WTC11 (cell line): Measurements from ENCODE around the gene THOP1. TPM values are rescaled to one million over a fixed set of nuclear protein-coding genes. Genes with fewer than 3 reads are reported as not detected.

Source experiments
- ATAC-seq: fragments of 200-7000 bp; cut with Tn5 transposase; 2 replicates; pipeline ENCODE4 v1.10.0; 2021; ENCODE audit warnings: mild to moderate bottlenecking, moderate library complexity
- CTCF ChIA-PET: fragments of 300-600 bp; sonication (Branson Sonifier 250); formaldehyde crosslinking; loops from one replicate; lab custom pipeline; 2021; ENCODE audit warnings: antibody characterized with exemption; lab: Charles Lee
- POLR2A ChIA-PET: fragments of 350-600 bp; sonication (Branson Sonifier 250); formaldehyde crosslinking; loops from one replicate; lab custom pipeline; 2021; ENCODE audit warnings: antibody characterized with exemption; lab: Charles Lee
- DNase-seq: peaks from one replicate; pipeline ENCODE4 v3.0.0; 2021; ENCODE audit warnings: low spot score
- H3K27ac Mint-ChIP-seq: 2 replicates; pipeline ENCODE4 v1.8.0; 2021; ENCODE audit warnings: mixed read lengths
- H3K27me3 Mint-ChIP-seq: 2 replicates; pipeline ENCODE4 v1.8.0; 2021; ENCODE audit warnings: low read depth, mild to moderate bottlenecking, moderate library complexity, mixed read lengths
- H3K36me3 Mint-ChIP-seq: 2 replicates; pipeline ENCODE4 v1.8.0; 2021; ENCODE audit warnings: mixed read lengths
- H3K4me1 Mint-ChIP-seq: 2 replicates; pipeline ENCODE4 v1.8.0; 2022; ENCODE audit warnings: mixed read lengths
- H3K4me3 Mint-ChIP-seq: 2 replicates; pipeline ENCODE4 v1.8.0; 2021; ENCODE audit warnings: mild to moderate bottlenecking, moderate library complexity, mixed read lengths
- H3K9me3 Mint-ChIP-seq: 2 replicates; pipeline ENCODE4 v1.8.0; 2021; ENCODE audit warnings: mixed read lengths
- ARID4B ChIP-seq: sonication (generic); formaldehyde crosslinking; IDR thresholded peaks from 2 replicates; pipeline ENCODE4 v1.8.0; 2023; ENCODE audit warnings: missing genetic modification reagents, mild to moderate bottlenecking, borderline replicate concordance
- ATF3 ChIP-seq: sonication (generic); formaldehyde crosslinking; conservative IDR thresholded peaks from 2 replicates; pipeline ENCODE4 v1.8.1; 2022; ENCODE audit warnings: mild to moderate bottlenecking, missing genetic modification reagents
- ATF6 ChIP-seq: sonication (generic); formaldehyde crosslinking; IDR thresholded peaks from 2 replicates; pipeline ENCODE4 v1.8.1; 2023; ENCODE audit warnings: mild to moderate bottlenecking, missing genetic modification reagents
- CBFB ChIP-seq: sonication (generic); formaldehyde crosslinking; IDR thresholded peaks from 2 replicates; pipeline ENCODE4 v1.8.1; 2022; ENCODE audit warnings: mild to moderate bottlenecking, low read depth, missing genetic modification reagents
- CREB1 ChIP-seq: sonication (generic); formaldehyde crosslinking; IDR thresholded peaks from 2 replicates; pipeline ENCODE4 v1.8.0; 2023; ENCODE audit warnings: mild to moderate bottlenecking, missing genetic modification reagents
- ELF4 ChIP-seq: sonication (generic); formaldehyde crosslinking; IDR thresholded peaks from 2 replicates; pipeline ENCODE4 v1.8.1; 2022; ENCODE audit warnings: low read depth, mild to moderate bottlenecking, moderate library complexity, missing genetic modification reagents
- ETV6 ChIP-seq: sonication (generic); formaldehyde crosslinking; IDR thresholded peaks from 2 replicates; pipeline ENCODE4 v1.8.1; 2022; ENCODE audit warnings: mild to moderate bottlenecking, missing genetic modification reagents
- JUN ChIP-seq: sonication (generic); formaldehyde crosslinking; IDR thresholded peaks from 2 replicates; pipeline ENCODE4 v1.8.0; 2023; ENCODE audit warnings: mild to moderate bottlenecking, missing genetic modification reagents
- MXD4 ChIP-seq: fragments of 250-450 bp; sonication (Bioruptor Pico); IDR thresholded peaks from 2 replicates; pipeline ENCODE4 v1.8.0; 2021; ENCODE audit warnings: mild to moderate bottlenecking, moderate library complexity, borderline replicate concordance
- MYBL2 ChIP-seq: sonication (generic); formaldehyde crosslinking; IDR thresholded peaks from 2 replicates; pipeline ENCODE4 v1.8.1; 2023; ENCODE audit warnings: mild to moderate bottlenecking, moderate library complexity, missing genetic modification reagents
- NFYB ChIP-seq: sonication (generic); formaldehyde crosslinking; conservative IDR thresholded peaks from 2 replicates; pipeline ENCODE4 v1.8.0; 2022; ENCODE audit warnings: low read depth, missing genetic modification reagents
- NR1H2 ChIP-seq: sonication (generic); formaldehyde crosslinking; IDR thresholded peaks from 2 replicates; pipeline ENCODE4 v1.9.0; 2021; ENCODE audit warnings: mild to moderate bottlenecking, moderate library complexity, missing genetic modification reagents
- NR3C1 ChIP-seq: sonication (generic); formaldehyde crosslinking; conservative IDR thresholded peaks from 2 replicates; pipeline ENCODE4 v1.8.1; 2023; ENCODE audit warnings: low read depth, mild to moderate bottlenecking, missing genetic modification reagents
- OVOL2 ChIP-seq: fragments of 250-450 bp; sonication (Bioruptor Pico); IDR thresholded peaks from 2 replicates; pipeline ENCODE4 v1.9.0; 2021; ENCODE audit warnings: mild to moderate bottlenecking, borderline replicate concordance
- SOX15 ChIP-seq: fragments of 250-450 bp; sonication (Bioruptor Pico); IDR thresholded peaks from 2 replicates; pipeline ENCODE4 v1.9.0; 2021; ENCODE audit warnings: mild to moderate bottlenecking
- SP1 ChIP-seq: sonication (generic); formaldehyde crosslinking; conservative IDR thresholded peaks from 2 replicates; pipeline ENCODE4 v1.8.1; 2022; ENCODE audit warnings: missing genetic modification reagents
- USF2 ChIP-seq: sonication (generic); formaldehyde crosslinking; IDR thresholded peaks from 2 replicates; pipeline ENCODE4 v1.8.1; 2023; ENCODE audit warnings: mild to moderate bottlenecking, missing genetic modification reagents, moderate library complexity
- ZBTB21 ChIP-seq: sonication (generic); formaldehyde crosslinking; IDR thresholded peaks from 2 replicates; pipeline ENCODE4 v1.8.1; 2023; ENCODE audit warnings: mild to moderate bottlenecking, missing genetic modification reagents, borderline replicate concordance
- ZNF219 ChIP-seq: sonication (generic); formaldehyde crosslinking; IDR thresholded peaks from 2 replicates; pipeline ENCODE4 v1.8.0; 2023; ENCODE audit warnings: missing genetic modification reagents, mild to moderate bottlenecking, borderline replicate concordance
- ZNF396 ChIP-seq: fragments of 250-450 bp; sonication (Bioruptor Pico); IDR thresholded peaks from 2 replicates; pipeline ENCODE4 v1.8.0; 2021; ENCODE audit warnings: mild to moderate bottlenecking, moderate library complexity, borderline replicate concordance
- ZNF416 ChIP-seq: fragments of 250-450 bp; sonication (Bioruptor Pico); IDR thresholded peaks from 2 replicates; pipeline ENCODE4 v1.9.0; 2021; ENCODE audit warnings: mild to moderate bottlenecking, inconsistent platforms
- ZNF423 ChIP-seq: fragments of 250-450 bp; sonication (Bioruptor Pico); IDR thresholded peaks from 2 replicates; pipeline ENCODE4 v2.1.2; 2022; ENCODE audit warnings: mild to moderate bottlenecking, moderate library complexity
- ZNF425 ChIP-seq: fragments of 250-450 bp; sonication (Bioruptor Pico); conservative IDR thresholded peaks from 2 replicates; pipeline ENCODE4 v1.9.0; 2021; ENCODE audit warnings: mild to moderate bottlenecking
- ZNF671 ChIP-seq: fragments of 250-450 bp; sonication (Bioruptor Pico); IDR thresholded peaks from 2 replicates; pipeline ENCODE4 v1.8.0; 2021; ENCODE audit warnings: mild to moderate bottlenecking
- total RNA-seq: library from RNA; stranded (reverse); gene quantifications from 3 replicates; pipeline ENCODE4 v1.2.3, GENCODE V29; 2021
- TF ChIP-seq, protein P1 (sequence below): sonication (generic); formaldehyde crosslinking; IDR thresholded peaks from 2 replicates; pipeline ENCODE4 v1.8.1; 2022; ENCODE audit warnings: low read depth, missing genetic modification reagents, borderline replicate concordance

Gene THOP1
- total RNA-seq, 1 experiment from 2014 or later = 181 TPM

GRCh38 chr19:2779121-2779740, 6.1 kb upstream of the THOP1 start:
- Mint-ChIP-seq H3K4me3 (no peak overlapping the region), H3K36me3 (peaks cover 3% of the 10 kb centered on the region; the same call in 1 of the 2 replicates), H3K27me3 (peaks cover 4% of the 10 kb centered on the region; the same call in 1 of the 2 replicates), H3K9me3 (peaks cover 7% of the 10 kb centered on the region), H3K27ac (no peak overlapping the region), H3K4me1 (peaks cover 16% of the 10 kb centered on the region)
- ATAC-seq (no peak), DNase-seq (no peak)
- ChIA-PET CTCF (no interaction called here), POLR2A (interaction anchor here (0.5 kb wide), 1 partner anchor 27 kb away, joined by 4 read pairs; no protein-coding TSS in a partner anchor)
- no peak for TF ChIP-seq USF2 (CRISPR knock-in tag)
- no peak for TF ChIP-seq NR1H2
- TF ChIP-seq ZBTB21 (CRISPR knock-in tag) = no peak
- TF ChIP-seq SOX15 (CRISPR knock-in tag) = no peak
- no peak for TF ChIP-seq ELF4 (CRISPR knock-in tag)
- no peak for TF ChIP-seq ATF3 (CRISPR knock-in tag)
- no peak for TF ChIP-seq CBFB (CRISPR knock-in tag)
- no peak for TF ChIP-seq ZNF425 (CRISPR knock-in tag)

DNA sequence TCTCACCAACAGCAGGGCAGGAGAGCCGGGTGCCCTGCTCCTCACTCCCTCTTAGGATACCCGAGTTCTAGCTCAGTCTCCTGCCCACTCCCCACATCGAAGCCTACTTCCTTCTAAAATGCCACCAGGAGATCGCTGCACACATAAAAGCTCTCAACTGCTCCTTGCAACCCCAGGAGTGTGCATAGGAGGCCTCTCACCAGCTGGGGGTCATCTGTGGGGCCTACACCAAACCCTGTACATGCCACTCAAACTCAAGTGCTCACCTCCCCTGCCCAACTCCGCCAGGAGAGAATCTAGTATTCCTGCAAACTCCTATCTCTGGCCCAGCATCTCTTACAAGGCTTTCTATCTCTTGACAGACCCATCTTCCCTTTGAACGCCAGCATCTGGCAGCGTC, 5.0 kb upstream of the THOP1 start:
- POLR2A ChIA-PET = no interaction called here
- peaks cover 3% of the 10 kb centered on the region; the same call in 1 of the 2 replicates for H3K36me3 Mint-ChIP-seq
- DNase-seq = no peak
- no peak for ATAC-seq
- TF ChIP-seq ELF4 (CRISPR knock-in tag) (no peak), NR3C1 (no peak), OVOL2 (CRISPR knock-in tag) (no peak), ATF6 (no peak), ZNF219 (CRISPR knock-in tag) (no peak), MYBL2 (no peak), CREB1 (no peak), ZNF423 (no peak), ZNF671 (CRISPR knock-in tag) (no peak), SP1 (CRISPR knock-in tag) (no peak), SOX15 (CRISPR knock-in tag) (no peak), JUN (CRISPR knock-in tag) (no peak), MXD4 (CRISPR knock-in tag) (no peak), ETV6 (no peak), ZNF396 (CRISPR knock-in tag) (no peak), ARID4B (CRISPR knock-in tag) (no peak), ZBTB21 (CRISPR knock-in tag) (no peak), ZNF416 (CRISPR knock-in tag) (no peak), NFYB (CRISPR knock-in tag) (no peak)
- TF ChIP-seq, protein P1, sequence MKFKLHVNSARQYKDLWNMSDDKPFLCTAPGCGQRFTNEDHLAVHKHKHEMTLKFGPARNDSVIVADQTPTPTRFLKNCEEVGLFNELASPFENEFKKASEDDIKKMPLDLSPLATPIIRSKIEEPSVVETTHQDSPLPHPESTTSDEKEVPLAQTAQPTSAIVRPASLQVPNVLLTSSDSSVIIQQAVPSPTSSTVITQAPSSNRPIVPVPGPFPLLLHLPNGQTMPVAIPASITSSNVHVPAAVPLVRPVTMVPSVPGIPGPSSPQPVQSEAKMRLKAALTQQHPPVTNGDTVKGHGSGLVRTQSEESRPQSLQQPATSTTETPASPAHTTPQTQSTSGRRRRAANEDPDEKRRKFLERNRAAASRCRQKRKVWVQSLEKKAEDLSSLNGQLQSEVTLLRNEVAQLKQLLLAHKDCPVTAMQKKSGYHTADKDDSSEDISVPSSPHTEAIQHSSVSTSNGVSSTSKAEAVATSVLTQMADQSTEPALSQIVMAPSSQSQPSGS = no peak
- peaks cover 16% of the 10 kb centered on the region for H3K4me1 Mint-ChIP-seq
- peak overlapping the region; percentile 87 for H3K27ac Mint-ChIP-seq
- peak overlapping the region; percentile 90; the same call in 1 of the 2 replicates for H3K4me3 Mint-ChIP-seq
- peaks cover 4% of the 10 kb centered on the region; the same call in 1 of the 2 replicates for H3K27me3 Mint-ChIP-seq
- CTCF ChIA-PET = no interaction called here
- peaks cover 7% of the 10 kb centered on the region for H3K9me3 Mint-ChIP-seq
